DND-41 (cell line): ENCODE measurements around the gene MAP3K2.

Experiments used
- ATAC-seq: fragments of 200-7000 bp; cut with Tn5 transposase; 3 replicates; pipeline ENCODE4 v1.9.1; 2021; ENCODE audit warnings: low read depth; ENCODE audit not compliant: insufficient read depth
- DNase-seq: peaks from one replicate; pipeline ENCODE4 v3.0.0-alpha.2; 2020
- H2AFZ ChIP-seq: 2 replicates; pipeline ENCODE4 v1.6.0; 2012; ENCODE audit warnings: low read depth, low read length
- H3K27ac ChIP-seq: 2 replicates; pipeline ENCODE4 v1.5.1; 2012; ENCODE audit warnings: low read length, inconsistent platforms
- H3K27me3 ChIP-seq: fragments of 200-600 bp; sonication (generic); 2 replicates; pipeline ENCODE4 v1.6.0; 2012; ENCODE audit warnings: low read length, mild to moderate bottlenecking, inconsistent platforms; ENCODE audit not compliant: insufficient read depth, poor library complexity
- H3K36me3 ChIP-seq: 2 replicates; pipeline ENCODE4 v1.5.1; 2012; ENCODE audit warnings: low read length, inconsistent platforms; ENCODE audit not compliant: insufficient read depth
- H3K4me1 ChIP-seq: 2 replicates; pipeline ENCODE4 v1.5.1; 2012; ENCODE audit warnings: mild to moderate bottlenecking, low read length; ENCODE audit not compliant: insufficient read depth
- H3K4me2 ChIP-seq: 2 replicates; pipeline ENCODE4 v1.6.0; 2012; ENCODE audit warnings: mild to moderate bottlenecking, moderate library complexity, low read length, inconsistent platforms; ENCODE audit not compliant: insufficient read depth
- H3K4me3 ChIP-seq, 2 experiments: fragments of 200-600 bp in 1 of 2; shearing (Covaris generic) in 1 of 2; 2 replicates each; pipeline ENCODE4 v1.5.1; 2012 to 2016; ENCODE audit warnings: inconsistent platforms in 2 of 2, low read length in 2 of 2, mild to moderate bottlenecking in 2 of 2, low read depth in 1 of 2, moderate library complexity in 1 of 2
- H3K79me2 ChIP-seq: 2 replicates; pipeline ENCODE4 v1.6.0; 2012; ENCODE audit warnings: low read length, inconsistent platforms; ENCODE audit not compliant: insufficient read depth
- H3K9ac ChIP-seq: 2 replicates; pipeline ENCODE4 v1.6.0; 2012; ENCODE audit warnings: low read depth, mild to moderate bottlenecking, inconsistent platforms, low read length, moderate library complexity
- H3K9me3 ChIP-seq: 2 replicates; pipeline ENCODE4 v1.5.1; 2012; ENCODE audit warnings: low read length, moderate library complexity, mild to moderate bottlenecking, inconsistent platforms; ENCODE audit not compliant: insufficient read depth, severe bottlenecking
- H4K20me1 ChIP-seq: 2 replicates; pipeline ENCODE4 v1.6.0; 2012; ENCODE audit warnings: low read length; ENCODE audit not compliant: insufficient read depth
- CTCF ChIP-seq: IDR thresholded peaks from 2 replicates; pipeline ENCODE4 v1.5.1; 2012; ENCODE audit warnings: borderline replicate concordance, low read length, moderate library complexity, mild to moderate bottlenecking; ENCODE audit not compliant: poor library complexity, severe bottlenecking; ENCODE audit errors: extremely low read depth
- EZH2 ChIP-seq: IDR thresholded peaks from 3 replicates; pipeline ENCODE4 v1.6.1; 2012; ENCODE audit warnings: borderline replicate concordance, low read depth, mild to moderate bottlenecking, moderate library complexity, low read length, inconsistent platforms; ENCODE audit not compliant: severe bottlenecking

MAP3K2 gene

DNA sequence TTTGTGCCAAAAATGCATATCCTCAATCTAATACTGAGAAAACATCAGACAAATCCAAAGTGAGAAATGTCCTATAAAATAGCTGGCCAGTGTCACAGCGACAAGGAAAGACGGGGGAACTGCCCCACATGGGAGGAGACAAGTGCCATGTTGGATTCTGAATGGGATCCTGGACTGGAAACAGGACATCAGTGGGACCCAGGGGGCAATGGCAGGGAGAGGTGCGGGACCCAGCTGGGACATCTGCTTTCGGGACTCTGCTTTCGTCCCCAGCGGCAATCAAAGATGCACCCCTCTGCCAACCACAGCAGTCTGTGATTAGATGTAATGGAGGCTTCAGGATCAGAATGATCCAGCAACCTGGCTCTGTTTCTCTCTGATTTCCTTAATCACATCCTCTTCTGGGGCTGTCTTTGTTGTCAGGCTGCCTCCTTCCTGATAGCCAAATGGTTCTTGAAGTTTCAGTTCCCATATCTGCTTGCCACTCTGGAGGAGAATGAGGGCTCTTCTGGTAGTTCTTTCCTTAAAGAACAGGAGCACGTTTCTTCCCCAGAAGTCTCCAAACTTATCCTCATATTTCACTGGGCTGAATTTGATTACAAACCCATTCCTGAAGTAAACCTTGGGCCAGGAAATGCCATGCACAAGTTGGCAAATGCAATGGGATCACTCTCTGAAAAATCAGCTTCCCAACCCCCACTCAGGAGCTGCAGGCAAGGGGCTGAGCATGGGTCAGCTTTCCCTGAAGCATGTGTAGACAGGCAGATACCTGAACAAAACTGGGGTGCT lies 16.9 kb upstream of the MAP3K2 start:
- H3K36me3 ChIP-seq, result no peaks in the 10 kb centered on the region
- no peak for DNase-seq
- no peak overlapping the region for H3K4me3 ChIP-seq
- no peaks in the 10 kb centered on the region for H3K79me2 ChIP-seq
- H4K20me1 ChIP-seq, result no peaks in the 10 kb centered on the region
- no peak overlapping the region for H3K27ac ChIP-seq
- no peak for ATAC-seq
- no peak overlapping the region for H3K4me2 ChIP-seq
- peaks cover 18% of the 10 kb centered on the region for H3K4me1 ChIP-seq
- H3K27me3 ChIP-seq, result no peaks in the 10 kb centered on the region
- H2AFZ ChIP-seq, result no peak overlapping the region
- no peak overlapping the region for H3K9ac ChIP-seq
- H3K9me3 ChIP-seq, result no peaks in the 10 kb centered on the region
- TF ChIP-seq CTCF, result no peak
- TF ChIP-seq EZH2, result no peak

DNA sequence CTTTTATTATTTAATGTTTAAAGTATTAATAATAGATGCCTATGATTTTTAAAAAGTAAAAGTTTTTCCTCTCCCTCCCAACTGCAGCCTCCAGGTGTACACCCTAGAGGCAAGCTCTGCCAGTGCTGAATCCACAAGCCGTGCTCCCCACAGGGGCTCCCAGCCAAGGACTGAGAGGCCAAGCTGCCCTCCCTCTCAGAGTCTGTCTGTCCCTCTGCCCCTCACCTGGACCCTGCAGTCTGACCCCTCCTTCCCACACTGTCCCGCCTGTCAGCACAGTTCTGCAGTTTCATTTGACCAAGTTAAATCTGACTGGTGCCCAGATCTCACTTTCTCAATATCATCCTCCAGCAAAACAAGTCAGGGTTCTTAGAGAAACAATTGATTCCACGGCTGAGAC lies 15.7 kb upstream of the MAP3K2 start:
- Histone ChIP-seq H3K4me3 (no peak overlapping the region), H3K4me2 (no peak overlapping the region), H2AFZ (no peak overlapping the region), H3K27me3 (no peaks in the 10 kb centered on the region), H4K20me1 (no peaks in the 10 kb centered on the region), H3K36me3 (no peaks in the 10 kb centered on the region), H3K27ac (no peak overlapping the region), H3K9me3 (no peaks in the 10 kb centered on the region), H3K9ac (no peak overlapping the region), H3K4me1 (peaks cover 14% of the 10 kb centered on the region), H3K79me2 (no peaks in the 10 kb centered on the region)
- TF ChIP-seq EZH2 (no peak), CTCF (no peak)
- DNase-seq (no peak), ATAC-seq (no peak)

GRCh38 chr2:127401757-127402695 lies 14.3 kb upstream of the MAP3K2 start:
- no peak overlapping the region for H3K9ac ChIP-seq
- H4K20me1 ChIP-seq, result no peaks in the 10 kb centered on the region
- ATAC-seq, result no peak
- no peaks in the 10 kb centered on the region for H3K36me3 ChIP-seq
- DNase-seq, result no peak
- no peak overlapping the region for H3K4me2 ChIP-seq
- H3K9me3 ChIP-seq, result no peaks in the 10 kb centered on the region
- no peaks in the 10 kb centered on the region for H3K79me2 ChIP-seq
- no peaks in the 10 kb centered on the region for H3K27me3 ChIP-seq
- peaks cover 2% of the 10 kb centered on the region for H3K4me1 ChIP-seq
- no peak overlapping the region for H3K27ac ChIP-seq
- TF ChIP-seq CTCF (no peak), EZH2 (no peak)
- H2AFZ ChIP-seq, result no peak overlapping the region
- no peak overlapping the region for H3K4me3 ChIP-seq
